Stimulated activated CD8-positive, alpha-beta memory T cell treated with anti-CD3 and anti-CD28 coated beads, Interleukin-2, amount 100 ng/mL, for 48 hours (primary cell): Measurements from ENCODE around the gene APBB2.

Experiments
- DNase-seq, 2 donors: peaks; one replicate each; pipeline ENCODE4 v3.0.0-alpha.2; 2020; ENCODE audit warnings: low read depth in 2 of 2

APBB2 gene

GRCh38 chr4:41136456-41136855 lies 77.9 kb downstream of the APBB2 start:
- DNase-seq = no peak

GRCh38 chr4:41135801-41136200 lies 78.5 kb downstream of the APBB2 start:
- DNase-seq = no peak

DNA sequence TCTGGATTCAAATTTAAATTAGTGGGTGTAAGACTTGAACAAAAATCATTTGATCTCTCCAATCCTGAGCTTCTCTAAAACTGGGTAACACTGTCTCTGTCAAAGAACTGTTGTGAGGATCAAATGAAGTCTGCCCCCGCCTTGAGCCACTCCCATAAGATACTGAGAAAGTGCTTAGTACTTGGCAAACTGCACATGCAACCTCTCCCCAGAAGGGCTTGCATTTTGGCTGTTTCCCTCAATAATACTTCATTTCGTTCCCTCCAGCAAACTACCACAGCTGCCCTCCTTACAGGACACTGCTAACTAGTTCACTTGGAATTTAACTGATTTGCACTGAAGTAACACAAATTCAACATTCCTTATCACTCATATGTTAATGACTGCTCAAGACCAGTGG lies 79.8 kb downstream of the APBB2 start:
- no peak for DNase-seq

- DNase-seq = no peak
Measured at GRCh38 chr4:41133454-41134018, 80.8 kb downstream of the APBB2 start.

DNA sequence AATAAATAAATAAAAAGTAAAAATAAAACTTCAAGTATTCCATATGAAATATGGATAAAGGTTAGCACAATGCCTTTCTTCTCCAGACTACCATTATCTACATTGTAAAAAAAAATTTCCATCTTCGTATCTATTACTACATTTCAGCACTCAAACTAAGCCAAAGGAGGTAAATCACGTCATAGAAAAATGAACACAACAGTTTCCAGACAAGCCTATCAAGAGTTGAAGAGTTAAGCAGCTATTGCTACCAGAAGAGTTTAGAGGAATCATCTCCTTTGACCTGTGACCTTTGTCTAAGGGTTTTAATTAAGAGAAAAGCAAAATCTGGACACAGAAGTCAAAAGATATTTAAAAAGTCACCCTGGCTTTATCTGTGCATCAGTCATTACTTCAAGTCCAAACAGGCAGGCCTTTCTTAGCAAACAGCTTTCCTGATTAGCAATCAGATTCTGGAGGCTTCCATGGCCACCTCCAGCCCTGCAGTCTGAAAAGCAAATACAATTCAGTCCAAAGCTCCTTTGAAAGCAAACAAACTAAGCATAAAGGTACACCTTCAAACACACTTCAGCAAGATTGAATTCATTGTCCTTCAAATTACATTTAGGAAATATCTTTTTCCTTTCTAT lies 82.2 kb downstream of the APBB2 start:
- no peak for DNase-seq

- DNase-seq = no peak
Measured at GRCh38 chr4:41129936-41130440, 84.4 kb downstream of the APBB2 start.

DNA sequence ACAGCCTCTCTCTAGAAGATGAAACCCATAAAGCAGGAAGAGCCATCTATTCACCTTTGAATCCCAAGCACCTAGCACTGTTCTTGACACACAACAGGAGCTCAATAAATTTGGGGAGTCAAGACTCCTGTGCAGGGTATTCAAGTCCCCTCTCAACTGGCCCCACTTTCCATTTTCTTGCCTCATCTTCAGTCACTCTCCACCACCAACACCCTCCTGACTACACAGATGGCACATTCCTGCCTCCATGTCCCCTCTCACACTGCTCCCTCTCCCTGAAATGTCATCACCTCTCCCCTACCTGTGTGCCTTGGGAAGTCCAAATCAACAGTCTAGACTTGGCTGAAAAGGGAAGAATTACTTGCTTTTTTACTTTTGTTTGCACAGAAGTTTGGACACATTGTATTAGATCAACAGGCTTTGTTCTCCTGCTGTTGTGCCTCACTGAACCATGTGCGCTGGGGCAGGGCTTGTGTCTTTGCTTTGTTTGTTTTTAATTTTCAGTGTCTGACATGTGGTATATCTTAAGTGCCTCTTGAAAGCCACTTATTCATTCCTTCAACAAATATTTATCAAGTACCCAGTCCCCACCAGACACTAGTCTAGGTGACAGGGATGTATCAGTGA lies 85.1 kb downstream of the APBB2 start:
- DNase-seq = no peak

- DNase-seq = no peak
Measured at GRCh38 chr4:41125558-41126311, 88.6 kb downstream of the APBB2 start.

GRCh38 chr4:41124916-41125548 lies 89.3 kb downstream of the APBB2 start:
- no peak for DNase-seq

DNA sequence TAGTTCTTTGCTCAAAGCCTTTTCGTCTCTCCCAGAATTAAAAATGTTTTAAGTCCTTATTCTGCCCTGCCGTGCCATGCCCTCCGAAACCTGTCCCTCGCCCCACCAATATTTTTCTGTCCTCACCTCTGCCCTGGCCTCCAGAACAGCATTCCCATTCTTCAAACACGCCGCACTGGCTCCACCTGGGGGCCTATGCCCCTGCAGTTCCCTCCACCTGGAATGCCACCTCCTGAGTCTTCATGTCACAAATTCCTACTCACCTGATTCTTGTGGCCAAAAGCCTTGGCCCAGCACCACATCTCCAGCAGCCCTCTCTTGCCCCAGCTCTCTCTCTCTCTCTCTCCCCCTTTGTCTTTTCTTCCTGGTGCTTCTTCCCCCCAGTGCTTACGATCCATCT lies 91.6 kb downstream of the APBB2 start:
- DNase-seq = no peak

DNA sequence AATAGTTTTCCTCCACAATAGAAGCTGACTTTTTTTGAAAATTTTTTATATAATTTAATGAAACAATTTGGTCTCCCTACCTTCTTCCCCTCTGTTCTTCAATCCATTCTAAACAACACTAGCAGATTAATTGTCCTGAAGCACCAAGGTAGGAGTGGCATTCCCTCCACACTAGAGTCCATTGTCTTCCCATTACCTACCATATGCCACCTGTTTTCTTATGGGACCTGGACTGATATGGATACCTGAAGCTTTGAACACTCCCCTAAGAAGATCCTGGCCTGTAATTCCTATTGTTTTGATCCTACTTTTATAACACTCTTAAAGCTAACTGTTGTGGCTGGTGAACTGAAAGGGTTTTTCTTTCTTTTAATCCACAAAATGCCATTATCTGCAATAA lies 92.0 kb downstream of the APBB2 start:
- DNase-seq = no peak

DNA sequence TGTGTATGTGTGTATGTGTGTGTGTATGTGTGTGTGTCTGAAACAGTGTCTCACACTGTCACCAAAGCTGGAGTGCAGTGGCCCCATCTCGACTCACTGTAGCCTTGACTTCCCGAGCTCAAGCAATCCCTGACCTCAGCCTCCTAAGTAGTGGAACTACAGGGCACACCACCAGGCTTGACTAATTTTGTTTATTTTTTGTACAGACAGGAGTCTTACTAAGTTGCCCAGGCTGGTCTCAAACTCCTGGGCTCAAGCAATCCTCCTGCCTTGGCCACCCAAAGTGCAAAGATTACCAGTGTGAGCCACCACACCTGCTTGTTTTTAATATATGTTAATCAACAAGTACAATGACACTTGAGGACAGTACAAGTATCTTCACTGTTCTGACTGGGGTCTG lies 92.4 kb downstream of the APBB2 start:
- DNase-seq = no peak

DNA sequence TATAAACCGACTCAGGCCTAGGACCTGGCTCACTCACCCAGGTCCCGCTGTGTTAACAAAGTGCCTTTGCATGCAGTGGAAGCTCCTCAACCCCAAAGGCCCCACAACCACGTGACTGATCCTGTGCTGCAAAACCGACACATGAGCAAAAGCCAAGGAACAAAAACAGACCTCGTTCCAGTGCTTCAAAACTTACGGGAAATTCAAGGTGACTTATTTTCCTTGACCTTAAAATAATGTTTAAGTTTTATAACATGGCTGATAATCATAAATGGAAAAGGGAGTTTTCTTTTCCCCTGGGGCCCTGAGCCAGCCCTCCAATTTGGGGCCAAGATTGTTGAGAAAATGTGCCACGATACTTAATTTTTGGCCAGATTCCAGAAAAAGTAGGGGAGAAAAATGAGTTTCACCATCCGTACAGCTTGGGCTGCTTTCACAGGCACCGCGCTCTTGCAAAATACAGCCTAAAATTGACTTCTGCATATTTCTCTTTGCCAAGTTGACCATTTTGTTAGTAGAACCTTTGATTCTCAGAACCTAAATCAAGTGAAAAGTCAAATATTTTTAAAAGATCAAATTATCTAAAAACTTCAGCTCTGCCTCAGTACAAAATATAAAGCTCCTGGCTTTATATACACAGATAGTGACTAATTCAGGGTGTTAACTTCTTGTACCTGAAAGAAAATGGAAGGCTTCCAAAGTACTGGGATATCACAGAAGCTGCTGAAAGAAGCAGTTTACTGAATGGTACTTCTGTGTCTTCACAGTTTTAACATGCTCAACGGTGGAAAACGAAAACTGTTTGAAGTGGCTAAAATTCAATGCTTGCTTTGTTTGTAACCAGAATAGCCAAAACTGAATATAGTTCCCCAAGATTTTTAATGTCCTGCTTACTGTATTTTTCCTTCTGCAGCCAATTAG lies 93.8 kb downstream of the APBB2 start:
- DNase-seq = no peak

GRCh38 chr4:41119867-41120295 lies 94.5 kb downstream of the APBB2 start:
- DNase-seq = no peak

DNA sequence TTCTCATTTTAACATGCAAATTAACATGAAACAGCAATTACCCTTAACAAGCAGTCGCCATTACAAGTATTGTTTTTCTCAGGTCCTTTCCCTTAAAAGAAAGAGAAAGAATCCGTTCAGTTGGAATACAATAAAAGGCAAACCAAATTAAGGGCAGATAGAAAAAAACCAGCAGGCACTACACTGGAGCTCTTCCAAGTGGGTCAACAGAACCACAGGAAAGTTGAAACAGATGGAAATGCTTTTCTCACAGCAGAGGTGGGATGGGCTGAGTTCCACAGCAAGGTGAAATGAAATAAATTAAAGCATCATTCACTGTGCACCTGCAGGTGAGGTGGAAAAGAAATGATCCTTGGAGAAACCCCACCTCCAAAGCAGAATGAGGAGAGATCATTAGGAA lies 102.6 kb downstream of the APBB2 start:
- no peak for DNase-seq

DNA sequence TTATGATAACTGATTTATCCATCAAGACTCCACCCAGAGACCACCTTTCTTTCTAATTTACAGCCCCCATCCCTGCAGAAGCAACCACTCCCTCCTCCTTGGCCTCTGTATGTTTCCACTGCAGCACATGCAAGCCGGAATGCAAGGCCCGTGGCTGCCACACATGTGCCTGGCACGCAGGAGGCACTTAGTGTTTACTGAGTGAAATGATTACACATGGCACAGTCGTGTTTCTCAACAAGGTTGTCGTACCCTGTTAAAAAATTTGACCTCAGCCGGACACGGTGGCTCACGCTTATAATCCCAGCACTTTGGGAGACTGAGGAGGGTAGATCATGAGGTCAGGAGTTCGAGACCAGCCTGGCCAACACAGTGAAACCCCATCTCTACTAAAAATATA lies 104.3 kb downstream of the APBB2 start:
- no peak for DNase-seq

GRCh38 chr4:41108481-41108880 lies 105.9 kb downstream of the APBB2 start:
- DNase-seq = no peak

GRCh38 chr4:41106694-41107419 lies 107.5 kb downstream of the APBB2 start:
- no peak for DNase-seq

GRCh38 chr4:41106081-41106480 lies 108.3 kb downstream of the APBB2 start:
- DNase-seq = no peak

DNA sequence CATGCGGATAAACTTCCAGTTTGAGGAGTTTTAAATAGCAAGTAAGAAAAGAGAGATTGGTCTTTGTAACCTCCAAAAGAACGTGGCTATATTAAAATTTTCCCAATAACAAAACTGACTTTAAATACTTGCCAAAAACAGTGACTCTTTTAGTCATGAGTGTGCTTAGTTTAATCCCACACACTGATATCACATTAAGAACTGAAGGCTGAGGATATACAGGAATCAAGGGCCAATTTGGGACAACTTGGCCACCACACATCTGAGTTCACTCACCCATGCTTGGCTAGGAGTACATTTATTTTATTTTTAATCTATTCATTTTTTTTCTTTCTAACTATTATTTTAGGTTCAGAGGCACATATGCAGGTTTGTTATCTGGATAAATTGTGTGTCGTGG lies 110.2 kb downstream of the APBB2 start:
- no peak for DNase-seq
